Activated CD8-positive, alpha-beta memory T cell treated with anti-CD3 and anti-CD28 coated beads, Interleukin-2, amount 50 U/mL, for 4 hours (primary cell): Measurements from ENCODE around the gene RABL6.
"Not testable (repeated sequence)": the region's sequence is repeated elsewhere in the genome, so short reads cannot be mapped to it uniquely, and the experiment has no call there.

ENCODE experiments used
- DNase-seq: peaks from one replicate; pipeline ENCODE4 v3.0.0-alpha.2; 2020

Gene RABL6, protein sequence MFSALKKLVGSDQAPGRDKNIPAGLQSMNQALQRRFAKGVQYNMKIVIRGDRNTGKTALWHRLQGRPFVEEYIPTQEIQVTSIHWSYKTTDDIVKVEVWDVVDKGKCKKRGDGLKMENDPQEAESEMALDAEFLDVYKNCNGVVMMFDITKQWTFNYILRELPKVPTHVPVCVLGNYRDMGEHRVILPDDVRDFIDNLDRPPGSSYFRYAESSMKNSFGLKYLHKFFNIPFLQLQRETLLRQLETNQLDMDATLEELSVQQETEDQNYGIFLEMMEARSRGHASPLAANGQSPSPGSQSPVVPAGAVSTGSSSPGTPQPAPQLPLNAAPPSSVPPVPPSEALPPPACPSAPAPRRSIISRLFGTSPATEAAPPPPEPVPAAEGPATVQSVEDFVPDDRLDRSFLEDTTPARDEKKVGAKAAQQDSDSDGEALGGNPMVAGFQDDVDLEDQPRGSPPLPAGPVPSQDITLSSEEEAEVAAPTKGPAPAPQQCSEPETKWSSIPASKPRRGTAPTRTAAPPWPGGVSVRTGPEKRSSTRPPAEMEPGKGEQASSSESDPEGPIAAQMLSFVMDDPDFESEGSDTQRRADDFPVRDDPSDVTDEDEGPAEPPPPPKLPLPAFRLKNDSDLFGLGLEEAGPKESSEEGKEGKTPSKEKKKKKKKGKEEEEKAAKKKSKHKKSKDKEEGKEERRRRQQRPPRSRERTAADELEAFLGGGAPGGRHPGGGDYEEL

DNA sequence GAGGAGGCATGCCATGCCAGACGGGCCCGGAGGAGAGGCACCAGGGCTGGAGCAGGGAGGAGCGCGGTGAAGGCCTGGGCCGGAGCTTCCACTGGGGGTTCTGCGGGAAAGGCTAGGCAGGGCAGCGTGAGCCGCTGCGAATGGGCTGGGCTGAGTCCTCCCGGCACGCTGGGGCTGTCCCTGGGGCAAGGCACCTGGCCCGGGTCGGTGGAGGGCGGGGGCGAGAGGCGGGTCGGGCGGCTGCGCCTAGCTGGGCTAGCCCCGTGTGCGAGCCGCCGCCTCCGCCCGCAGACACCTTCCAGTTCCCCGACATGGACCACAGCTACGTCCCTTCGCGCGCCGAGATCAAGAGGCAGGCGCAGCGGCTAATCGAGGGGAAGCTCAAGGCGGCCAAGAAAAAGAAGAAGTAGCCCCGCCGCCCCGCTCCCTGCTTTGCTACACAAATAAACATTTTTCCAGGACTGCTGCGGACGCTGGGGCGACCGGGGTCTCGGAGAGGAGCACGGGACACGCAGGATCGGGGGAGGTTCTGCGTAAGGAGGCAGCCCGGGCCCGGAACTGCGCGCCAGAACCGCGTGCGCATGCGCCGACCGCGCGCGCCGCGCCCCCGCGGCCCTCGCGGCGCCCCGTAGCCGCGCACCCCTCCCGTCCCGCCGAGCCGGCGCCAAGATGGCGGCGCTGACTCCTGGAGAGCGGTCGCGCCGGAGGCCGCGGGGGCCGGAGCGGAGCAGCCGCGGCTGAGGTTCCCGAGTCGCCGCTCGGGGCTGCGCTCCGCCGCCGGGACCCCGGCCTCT lies at the start of gene RABL6:
TSS of gene RABL6 (plus strand) at position 668 of the 794 bp plus-strand sequence. CDS start 249 bp downstream, outside the sequence.
- DNase-seq: peak; percentile 81

DNA sequence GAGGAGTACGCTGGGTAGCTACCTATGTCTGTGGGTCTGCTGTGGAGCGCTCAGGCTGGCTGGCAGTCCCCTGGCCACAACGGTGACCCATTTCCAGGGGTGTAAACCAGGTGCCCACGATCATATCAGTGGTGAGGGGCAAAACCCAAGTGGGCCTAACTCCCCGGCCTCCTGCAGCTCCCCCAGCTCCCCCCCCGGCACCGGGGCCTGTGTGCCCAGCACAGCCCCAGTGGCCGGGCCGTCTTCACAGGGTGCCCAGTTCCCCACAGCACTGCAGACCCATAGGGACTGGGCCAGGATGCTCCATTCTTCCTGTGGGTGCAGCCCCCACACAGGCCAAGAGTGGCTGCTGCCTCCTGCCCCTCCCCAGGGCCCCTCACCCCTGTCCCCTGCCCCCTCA lies 48.7 kb upstream of the RABL6 start:
- DNase-seq: no peak

DNA sequence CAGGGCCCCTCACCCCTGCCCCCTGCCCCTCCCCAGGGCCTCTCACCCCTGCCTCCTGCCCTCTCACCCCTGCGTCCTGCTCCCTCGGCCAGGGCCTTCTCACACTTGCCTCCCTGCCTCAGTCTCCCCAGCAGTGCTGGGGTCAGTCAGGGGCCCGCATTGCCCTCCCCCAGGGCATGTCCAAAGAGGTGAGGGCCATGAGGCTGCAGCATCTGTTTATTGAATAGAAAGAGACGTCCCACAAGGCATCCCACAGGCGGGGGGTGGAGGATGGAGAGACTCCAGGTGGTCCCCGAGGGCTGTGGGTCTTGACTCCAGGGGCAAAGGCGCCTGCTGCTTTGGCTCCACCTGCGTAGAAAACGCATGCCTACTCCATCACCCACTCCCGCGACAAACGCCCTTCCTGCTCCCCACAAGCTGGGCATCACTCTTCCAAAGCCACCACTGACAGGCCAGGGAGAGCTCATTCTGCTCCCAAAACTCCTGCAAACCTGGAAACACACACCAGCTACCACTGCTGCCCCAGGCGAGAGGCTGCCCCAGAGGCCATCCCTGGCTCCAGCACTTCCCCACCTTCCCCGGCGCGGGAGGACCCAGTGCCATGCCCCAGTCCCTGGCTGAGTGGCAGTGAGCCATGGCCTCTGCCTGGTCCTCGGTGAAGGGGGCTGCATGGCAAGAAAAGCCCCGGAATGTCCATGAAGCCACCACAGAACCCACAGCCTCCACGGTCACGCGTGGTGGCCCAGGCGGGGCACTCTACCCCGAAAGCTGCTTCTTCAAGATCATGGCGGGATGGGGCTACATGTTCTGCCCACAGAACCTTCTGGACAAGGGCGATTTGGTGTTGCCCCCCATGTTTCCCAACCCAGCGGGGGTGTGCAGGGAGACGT lies 48.1 kb upstream of the RABL6 start:
- DNase-seq: no peak

DNA sequence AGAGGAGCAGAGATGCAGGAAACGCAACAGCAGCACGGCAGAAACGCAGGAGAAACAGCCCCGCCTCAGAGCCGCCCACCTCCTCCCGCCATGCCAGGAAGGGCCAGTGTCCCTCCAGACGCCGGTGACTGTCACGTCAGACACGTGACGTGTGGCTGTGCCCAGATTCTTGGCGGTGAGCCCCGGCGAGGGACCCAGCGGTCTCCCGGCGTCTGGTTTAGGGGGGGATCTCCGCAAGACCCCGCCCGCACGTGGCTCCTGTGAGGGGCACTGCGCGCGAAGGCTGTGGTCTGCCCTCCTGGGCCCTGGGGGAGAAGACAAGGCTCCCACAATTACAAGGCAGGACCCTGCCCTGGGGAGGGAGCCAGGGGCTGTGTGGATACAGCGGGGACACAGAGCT lies 47.3 kb upstream of the RABL6 start:
- no peak for DNase-seq

DNA sequence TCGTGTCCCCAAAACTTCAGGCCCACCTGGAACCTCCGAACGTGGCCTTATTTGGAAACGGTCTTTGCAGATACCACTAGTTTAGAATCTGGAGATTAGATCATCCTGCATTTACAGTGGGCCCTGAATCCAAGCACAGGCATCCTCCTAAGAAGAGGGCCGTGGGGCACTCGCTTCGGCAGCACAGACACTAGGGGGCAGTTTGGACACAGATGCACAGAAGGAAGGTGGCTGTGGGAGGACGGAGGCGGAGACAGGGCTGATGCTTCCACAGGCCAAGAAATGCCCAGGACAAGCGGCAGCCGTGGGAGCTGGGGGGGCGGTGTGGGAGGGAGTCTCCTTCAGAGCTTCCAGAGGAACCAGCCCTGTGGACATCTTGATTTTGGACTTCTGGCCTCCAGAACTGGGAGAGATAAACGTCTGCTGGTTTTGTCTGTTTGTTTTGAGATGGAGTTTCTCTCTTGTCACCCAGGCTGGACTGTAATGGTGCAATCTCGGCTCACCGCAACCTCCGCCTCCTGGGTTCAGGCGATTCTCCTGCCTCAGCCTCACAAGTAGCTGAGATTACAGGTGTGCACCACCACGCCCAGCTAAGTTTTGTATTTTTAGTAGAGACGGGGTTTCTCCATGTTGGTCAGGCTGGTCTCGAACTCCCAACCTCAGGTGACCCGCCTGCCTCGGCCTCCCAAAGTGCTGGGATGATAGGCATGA lies 46.8 kb upstream of the RABL6 start:
- DNase-seq: peak; percentile 27

DNA sequence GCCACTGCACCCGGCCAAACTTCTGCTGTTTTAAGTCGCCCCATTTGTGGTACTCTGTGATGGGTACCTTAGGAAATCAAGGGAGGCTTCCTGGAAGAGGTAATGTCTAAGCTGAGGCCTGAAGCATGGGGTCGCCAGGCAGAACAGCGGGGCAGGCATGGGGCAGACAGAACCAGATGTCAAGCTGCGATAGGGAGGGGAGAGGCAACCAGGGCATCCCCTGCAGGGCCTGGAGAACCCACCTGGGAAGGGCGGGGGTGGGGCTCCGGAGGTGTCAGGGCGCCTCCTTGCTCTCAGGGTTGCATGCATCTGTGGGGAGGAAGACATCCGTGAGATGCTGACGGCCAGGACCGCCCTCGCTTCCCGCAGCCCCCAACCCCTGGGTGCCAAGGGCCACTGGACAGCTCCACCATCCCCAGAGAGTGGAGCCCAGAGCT lies 46.2 kb upstream of the RABL6 start:
- DNase-seq: no peak

DNA sequence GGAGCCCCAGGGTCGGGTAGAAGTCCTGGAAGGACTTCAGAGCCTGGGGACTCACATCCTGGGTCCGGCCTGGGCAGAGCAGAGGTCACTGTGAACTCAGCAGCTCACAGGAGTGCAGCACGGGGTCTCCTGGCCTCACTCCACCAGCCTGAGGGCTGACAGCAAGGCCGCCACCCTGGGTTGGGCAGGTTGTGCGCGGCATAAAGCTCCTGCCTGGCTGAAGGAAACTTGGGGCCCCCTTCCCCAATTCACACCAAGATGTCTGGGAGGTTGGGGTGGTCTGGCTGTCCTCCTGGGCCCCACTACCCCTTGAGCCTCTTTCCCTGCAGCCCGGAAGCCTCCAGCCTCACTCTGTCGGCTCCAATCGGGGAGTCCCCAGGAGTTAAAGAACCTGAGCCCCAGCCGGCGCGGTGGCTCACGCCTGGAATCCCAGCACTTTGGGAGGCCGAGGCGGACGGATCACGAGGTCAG lies 45.5 kb upstream of the RABL6 start:
- DNase-seq: no peak

DNA sequence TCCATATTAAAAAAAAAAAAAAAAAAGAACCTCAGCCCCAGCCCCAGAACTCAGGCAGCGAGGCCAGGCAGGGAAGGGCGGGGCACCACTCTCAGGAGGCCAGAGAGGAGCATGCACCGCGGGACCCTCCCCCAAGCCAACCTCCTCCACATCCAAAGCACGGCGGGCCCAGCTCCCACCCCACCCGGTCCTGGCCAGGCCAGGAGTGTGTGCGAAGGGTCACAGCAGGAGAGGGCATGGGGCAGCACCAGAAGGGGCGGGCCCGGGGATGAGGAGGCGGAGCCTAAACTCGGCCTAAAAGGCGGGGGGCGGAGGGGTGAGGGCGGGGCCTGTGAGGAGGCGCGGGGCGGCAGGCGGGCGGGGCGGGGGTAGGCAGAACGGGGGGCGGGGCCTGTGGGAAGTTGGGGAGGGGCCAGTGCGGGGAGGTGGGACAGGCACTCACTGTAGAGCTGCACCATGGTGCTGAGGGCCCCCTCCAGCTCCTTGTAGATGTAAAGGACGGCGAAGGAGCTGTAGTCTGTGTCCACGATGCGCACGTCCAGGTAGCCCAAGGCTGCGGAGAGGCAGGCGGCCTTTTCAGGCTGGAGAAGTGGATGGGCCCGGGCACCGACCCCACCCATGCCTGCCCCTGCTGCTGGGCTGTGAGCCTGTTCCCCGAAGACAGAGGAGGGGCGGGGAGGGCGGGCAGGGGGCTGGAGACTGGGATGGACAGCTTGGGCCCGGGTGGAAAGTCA lies 44.7 kb upstream of the RABL6 start:
- peak; percentile 29 for DNase-seq

DNA sequence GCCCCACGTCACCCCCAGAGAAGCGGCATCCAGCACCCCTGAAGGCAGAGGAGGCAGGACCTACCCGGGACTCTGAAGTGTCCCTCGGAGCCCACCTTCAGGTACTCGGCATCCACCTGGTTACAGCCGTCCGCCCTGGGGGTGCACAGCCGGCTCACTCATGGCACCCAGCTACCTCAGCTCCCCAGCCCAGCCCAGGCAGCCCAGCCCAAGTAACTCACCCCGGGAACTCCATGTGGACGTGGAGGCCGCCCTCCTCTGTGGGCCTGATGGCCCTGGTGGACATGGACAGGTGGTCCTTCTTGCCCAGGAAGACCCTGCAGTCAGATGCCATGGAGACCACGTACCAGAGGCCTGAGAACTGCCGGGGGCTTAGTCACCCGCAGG lies 44.1 kb upstream of the RABL6 start:
- no peak for DNase-seq

DNA sequence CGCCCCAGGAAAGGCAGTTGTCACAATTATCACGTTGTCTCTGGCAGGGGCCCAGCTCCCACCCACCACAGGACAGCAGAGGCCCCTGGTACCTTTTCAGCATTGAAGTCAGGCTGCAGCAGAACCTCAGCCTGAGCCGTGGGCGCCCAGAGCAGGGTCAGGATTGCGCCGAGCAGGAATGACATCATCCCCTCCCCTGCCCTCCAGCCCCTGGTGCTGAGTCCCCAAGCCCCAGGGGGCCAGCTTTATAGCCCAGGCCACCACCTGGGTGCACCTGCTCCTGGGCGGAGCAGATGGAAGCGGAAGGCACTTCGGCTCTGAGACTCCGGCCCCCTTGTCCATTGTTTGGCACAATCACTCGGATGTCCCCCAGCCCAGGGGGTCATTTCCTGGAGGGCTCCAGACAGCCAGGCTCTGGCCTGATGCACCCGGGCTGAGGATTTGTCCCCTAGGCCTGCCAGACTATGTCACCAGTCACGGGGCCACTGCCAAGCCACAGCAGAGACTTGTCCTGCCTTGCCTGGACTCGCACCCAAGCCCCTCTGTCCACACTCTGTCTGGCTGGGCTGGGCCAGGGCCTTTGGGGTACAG lies 43.4 kb upstream of the RABL6 start, which contains the start of gene LCN15:
TSS of gene LCN15 (minus strand) at position 218 of the 591 bp plus-strand sequence. CDS start at position 188, 30 bp downstream.
- DNase-seq: no peak

DNA sequence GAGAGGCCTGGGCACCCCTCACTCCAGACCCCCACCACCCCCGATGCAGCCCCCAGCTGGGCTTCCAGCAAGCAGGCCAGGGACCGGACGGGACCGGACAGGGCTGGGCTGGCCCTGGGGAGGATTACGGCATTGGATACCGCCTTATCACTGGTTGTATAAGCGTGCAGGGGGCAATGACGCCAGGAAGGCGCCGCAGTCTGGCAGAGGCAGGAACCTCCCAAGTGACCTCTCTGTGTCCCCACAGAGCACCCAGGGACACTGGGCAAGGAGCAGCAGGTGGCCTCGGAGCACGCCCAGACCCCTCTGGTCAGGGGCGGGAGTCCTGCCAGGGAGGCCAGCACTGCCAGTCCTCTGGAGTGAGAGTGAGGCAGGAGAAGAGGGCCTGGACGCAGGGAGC lies 42.7 kb upstream of the RABL6 start:
- no peak for DNase-seq

DNA sequence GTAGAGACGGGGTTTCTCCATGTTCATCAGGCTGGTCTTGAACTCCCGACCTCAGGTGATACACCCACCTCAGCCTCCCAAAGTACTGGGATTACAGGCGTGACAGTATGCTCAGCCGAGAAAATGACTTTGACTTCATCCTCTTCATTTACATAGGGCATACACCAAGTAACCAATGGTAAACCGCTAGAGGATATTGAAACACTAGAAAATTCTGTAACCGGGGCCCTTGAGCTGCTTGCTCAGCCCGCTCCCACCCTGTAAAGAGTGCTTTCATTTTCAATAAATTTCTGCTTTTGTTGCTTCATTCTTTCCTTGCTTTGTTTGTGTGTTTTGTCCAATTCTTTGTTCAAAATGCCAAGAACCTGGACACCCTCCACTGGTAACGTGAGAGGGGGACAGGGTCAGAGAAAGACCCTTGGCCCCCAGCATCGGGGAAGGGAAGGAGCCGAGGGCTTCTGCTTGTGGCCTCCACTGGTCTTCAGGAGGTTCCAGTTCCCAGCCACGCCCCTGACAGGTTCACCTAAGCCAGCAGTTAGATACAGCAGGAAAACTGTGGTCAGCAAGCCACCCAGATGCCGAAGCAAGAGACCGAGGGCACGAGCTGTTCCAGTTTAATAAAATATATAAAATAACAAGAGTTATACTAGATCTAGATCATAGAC lies 41.9 kb upstream of the RABL6 start:
- DNase-seq: not testable (repeated sequence)

DNA sequence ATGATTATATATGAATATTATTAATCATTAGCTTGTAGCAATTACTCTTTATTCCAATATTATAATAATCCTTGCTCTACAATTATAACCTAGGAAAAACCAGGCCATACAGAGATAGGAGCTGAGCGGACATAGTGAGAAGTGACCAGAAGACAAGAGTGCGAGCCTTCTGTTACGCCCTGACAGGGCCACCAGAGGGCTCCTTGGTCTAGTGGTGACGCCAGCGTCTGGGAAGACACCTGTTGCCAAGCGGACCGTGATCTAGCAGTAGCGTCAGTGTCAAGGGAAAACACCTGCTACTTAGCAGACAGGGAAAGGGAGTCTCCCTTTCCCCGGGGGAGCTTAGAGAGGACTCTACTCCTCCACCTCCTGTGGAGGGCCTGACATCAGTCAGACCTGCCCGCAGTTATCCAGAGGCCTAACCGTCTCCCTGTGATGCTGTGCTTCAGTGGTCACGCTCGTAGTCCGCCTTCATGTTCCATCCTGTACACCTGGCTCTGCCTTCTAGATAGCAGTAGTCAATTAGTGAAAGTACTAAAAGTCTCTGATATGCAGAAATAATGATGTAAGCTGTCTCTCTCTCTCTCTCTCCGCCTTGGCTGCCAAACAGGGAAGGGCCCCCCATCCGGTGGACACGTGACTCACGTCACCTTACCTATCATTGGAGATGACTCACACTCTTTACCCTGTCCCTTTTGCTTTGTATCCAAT lies 41.2 kb upstream of the RABL6 start:
- peak; percentile 19 for DNase-seq

DNA sequence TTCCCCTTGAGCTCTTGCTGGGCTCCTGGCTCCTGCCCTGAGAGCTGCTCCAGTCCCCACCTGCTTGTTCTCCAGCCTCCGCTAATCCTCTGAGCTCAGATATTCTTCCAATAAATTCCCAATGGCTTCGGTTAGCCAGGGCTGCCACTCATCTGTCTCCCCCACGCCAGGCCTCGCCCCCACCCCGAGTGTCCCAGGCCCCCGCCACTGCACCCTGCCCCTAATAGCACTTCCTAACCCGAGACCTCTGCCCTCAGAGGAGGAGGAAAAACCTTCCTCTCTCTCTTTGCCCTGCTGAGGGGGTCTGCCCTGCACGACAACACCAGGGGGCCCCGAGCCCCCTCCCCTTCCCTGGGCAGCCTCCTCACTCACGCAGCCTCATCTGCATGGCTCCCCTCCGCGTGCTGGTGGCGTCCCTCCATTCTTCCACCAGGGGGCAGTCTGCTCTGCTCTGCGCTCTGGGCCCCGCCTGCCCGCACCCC lies 38.0 kb upstream of the RABL6 start:
- peak; percentile 56 for DNase-seq

DNA sequence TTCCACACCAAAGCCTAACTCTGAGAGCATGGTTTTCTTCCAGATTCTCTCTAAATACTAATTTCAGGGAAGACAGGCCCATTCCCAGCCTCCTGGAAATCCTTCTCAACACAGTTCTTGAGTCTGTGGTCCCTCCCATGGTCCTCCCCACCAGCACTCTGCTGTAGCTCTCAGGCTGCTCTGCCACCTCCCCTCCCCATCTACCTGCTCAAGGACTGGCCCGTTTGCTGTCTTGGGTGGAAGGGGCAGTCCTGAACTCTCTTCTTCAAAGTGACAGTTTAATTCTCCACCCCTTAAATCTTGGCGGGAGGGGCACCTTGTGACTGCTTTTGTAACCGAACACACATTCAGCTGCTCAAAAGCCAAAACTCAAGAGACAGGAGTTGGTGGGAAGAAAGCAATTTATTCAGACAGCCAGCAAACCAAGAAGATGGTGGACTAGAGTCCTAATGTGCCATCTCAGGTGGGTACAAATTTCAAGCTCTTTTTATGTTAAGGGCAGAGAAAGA lies 35.8 kb upstream of the RABL6 start:
- DNase-seq: no peak

DNA sequence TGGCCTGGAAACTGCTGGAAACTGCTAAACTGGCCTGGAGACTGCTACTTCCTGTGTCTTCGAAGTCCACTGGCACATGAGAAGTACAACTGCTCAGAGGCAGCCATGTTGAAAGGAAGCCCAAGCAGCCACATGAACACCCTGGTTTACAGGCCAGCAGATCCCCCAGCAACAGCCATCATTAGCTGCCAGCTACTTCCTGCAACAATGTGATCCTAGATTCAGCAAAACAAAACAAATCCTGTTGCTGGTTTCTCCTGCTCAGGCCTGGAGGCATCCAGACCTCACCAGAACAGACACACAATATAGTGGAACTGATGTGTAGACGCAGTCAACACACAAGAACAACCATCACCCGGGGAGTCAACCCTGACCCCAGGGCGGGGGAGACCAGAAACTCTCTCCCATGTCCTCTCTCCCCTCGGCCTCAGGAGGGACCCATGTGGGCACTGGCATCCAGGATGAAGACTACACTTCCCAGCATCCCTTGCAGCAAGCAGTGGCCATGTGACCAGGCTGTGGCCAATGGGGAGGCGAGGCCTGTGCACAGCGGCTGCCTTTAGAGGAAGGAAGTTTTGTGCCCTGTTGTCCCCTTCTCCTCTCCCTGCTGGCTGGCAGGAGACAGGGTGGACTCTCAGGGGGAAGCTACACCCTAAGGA lies 34.2 kb upstream of the RABL6 start:
- DNase-seq: no peak

DNA sequence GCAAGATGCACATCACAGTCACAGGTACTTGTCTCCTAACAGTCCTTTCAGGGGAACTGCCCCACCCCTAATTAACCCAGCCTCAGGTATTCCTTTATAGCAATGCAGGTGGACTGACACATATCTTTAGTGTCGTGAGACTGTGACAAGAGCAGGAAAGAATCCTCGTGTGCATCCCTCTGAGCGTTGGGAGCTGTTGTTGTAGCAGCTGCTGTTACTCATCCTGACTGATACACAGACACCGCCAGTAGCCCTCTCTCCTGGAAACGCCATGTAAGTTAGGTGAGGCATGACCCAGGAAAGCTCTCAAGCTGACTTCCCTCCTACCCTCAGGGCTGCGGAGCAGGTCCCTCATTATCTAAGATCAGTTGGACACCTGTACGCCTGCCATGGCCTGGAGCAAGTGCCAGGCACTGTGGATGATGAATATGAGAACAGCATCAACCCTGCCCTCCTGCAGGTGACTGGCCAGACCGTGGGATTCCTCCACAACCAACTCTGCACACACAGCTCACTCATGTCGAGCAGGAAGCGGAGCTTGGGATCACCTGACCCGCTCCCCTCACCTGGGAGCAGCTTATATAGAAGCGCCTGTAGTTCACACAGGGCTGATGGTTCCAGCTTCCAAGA lies 33.2 kb upstream of the RABL6 start:
- DNase-seq: no peak

DNA sequence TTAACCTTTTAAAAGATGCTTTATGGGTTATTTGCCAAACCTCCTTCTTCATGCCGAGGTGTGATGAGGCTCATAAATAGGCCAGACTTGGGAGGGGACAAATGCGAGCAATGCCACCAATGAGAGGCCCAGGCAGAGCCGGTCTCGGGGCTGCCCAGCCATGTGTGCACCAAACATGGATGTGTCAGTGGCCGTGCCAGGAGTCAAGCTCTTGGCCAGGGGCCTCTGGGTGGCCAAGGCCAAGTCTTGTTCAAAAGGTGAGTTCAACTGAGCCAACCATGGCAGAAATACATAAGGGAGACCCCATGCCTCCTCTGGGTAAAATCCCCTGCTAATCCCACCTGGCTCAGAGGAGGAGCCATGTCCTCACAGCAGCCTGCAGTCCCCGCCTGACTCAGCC lies 32.6 kb upstream of the RABL6 start:
- DNase-seq: no peak
